ENCODE measurements around the gene CNNM2. TPM values are rescaled to one million over a fixed set of nuclear protein-coding genes. Genes with fewer than 3 reads are reported as not detected.
"Not testable (repeated sequence)": the region's sequence is repeated elsewhere in the genome, so short reads cannot be mapped to it uniquely, and the experiment has no call there.

Gene CNNM2
- total and polyA plus RNA-seq, 2 donors (not counting 1 experiment from before 2014, with no cell fraction given) = 6.6 to 21.6 TPM

GRCh38 chr10:102963756-102964025, 45.6 kb downstream of the CNNM2 start:
- no peak overlapping the region for H3K4me3 ChIP-seq (ENCODE audit: control extremely low read depth in 1 of 5, extremely low read depth in 1 of 5, insufficient read depth in 1 of 5, low read depth in 2 of 5, low read length in 4 of 5)
- no peak overlapping the region for H3K9ac ChIP-seq (ENCODE audit: low read length)
- POLR2A ChIA-PET = no interaction called here
- no peaks in the 10 kb centered on the region for H4K20me1 ChIP-seq (ENCODE audit: control insufficient read depth, insufficient read depth, low read length, poor library complexity, severe bottlenecking)
- H3K9me3 ChIP-seq (ENCODE audit: control extremely low read depth in 1 of 3, control insufficient read depth in 2 of 3, insufficient read depth in 1 of 3, low read length in 2 of 3) = no peaks in the 10 kb centered on the region
- no peak overlapping the region for H2AFZ ChIP-seq (ENCODE audit: insufficient read depth, low read depth, low read length, poor library complexity, severe bottlenecking)
- no peaks in the 10 kb centered on the region for H3K36me3 ChIP-seq (replicated peaks in 1 of 2; ENCODE audit: control extremely low read depth in 1 of 2, control insufficient read depth in 1 of 2, extremely low read depth in 1 of 2, insufficient read depth in 2 of 2, low read length in 1 of 2)
- CTCF ChIA-PET = no interaction called here
- no peaks in the 10 kb centered on the region for H3K79me2 ChIP-seq (ENCODE audit: control insufficient read depth, insufficient read depth, low read length)
- no peaks in the 10 kb centered on the region for H3K9me3 Mint-ChIP-seq (ENCODE audit: insufficient read depth)
- H3K4me2 ChIP-seq (replicated peaks; ENCODE audit: low read depth, low read length, poor library complexity, severe bottlenecking) = no peak overlapping the region
- no peak overlapping the region for H3K27ac ChIP-seq (ENCODE audit: low read length in 2 of 2)
- no peaks in the 10 kb centered on the region for H3K4me1 ChIP-seq (ENCODE audit: control insufficient read depth in 2 of 2, insufficient read depth in 2 of 2, low read length in 2 of 2)
- H3K27me3 ChIP-seq (replicated peaks in 1 of 4; ENCODE audit: control extremely low read depth in 1 of 4, control insufficient read depth in 3 of 4, insufficient read depth in 4 of 4, low read length in 3 of 4) = no peaks in the 10 kb centered on the region
- H3K4me3 Mint-ChIP-seq = no peak overlapping the region
- no CpG with 5 or more reads among the region's 2 CpGs for WGBS (ENCODE audit: insufficient coverage)
- no peaks in the 10 kb centered on the region for H3K4me1 Mint-ChIP-seq
- no peaks in the 10 kb centered on the region for H3K27me3 Mint-ChIP-seq
- H3K27ac Mint-ChIP-seq = no peak overlapping the region
- no peak for ATAC-seq (ENCODE audit: low read depth)
- TF ChIP-seq CTCF (IDR thresholded peaks at IDR 0.05) = no peak
- no peak for TF ChIP-seq EZH2 (IDR thresholded peaks at IDR 0.05; ENCODE audit: borderline replicate concordance, insufficient read depth, low read depth, low read length, poor library complexity, severe bottlenecking)
- intact Hi-C loops (cut with micrococcal nuclease) = no loop called here
- DNase-seq = no peak

GRCh38 chr10:102964064-102964463, 46.0 kb downstream of the CNNM2 start:
- POLR2A ChIA-PET; H3K4me3 ChIP-seq (ENCODE audit: control extremely low read depth in 1 of 5, extremely low read depth in 1 of 5, insufficient read depth in 1 of 5, low read depth in 2 of 5, low read length in 4 of 5); H3K9me3 ChIP-seq (ENCODE audit: control extremely low read depth in 1 of 3, control insufficient read depth in 2 of 3, insufficient read depth in 1 of 3, low read length in 2 of 3); H3K4me3 Mint-ChIP-seq; H3K27ac ChIP-seq (ENCODE audit: low read length in 2 of 2); H3K36me3 ChIP-seq (replicated peaks in 1 of 2; ENCODE audit: control extremely low read depth in 1 of 2, control insufficient read depth in 1 of 2, extremely low read depth in 1 of 2, insufficient read depth in 2 of 2, low read length in 1 of 2); H3K27ac Mint-ChIP-seq; H3K79me2 ChIP-seq (ENCODE audit: control insufficient read depth, insufficient read depth, low read length); H3K4me1 ChIP-seq (ENCODE audit: control insufficient read depth in 2 of 2, insufficient read depth in 2 of 2, low read length in 2 of 2); H4K20me1 ChIP-seq (ENCODE audit: control insufficient read depth, insufficient read depth, low read length, poor library complexity, severe bottlenecking); H2AFZ ChIP-seq (ENCODE audit: insufficient read depth, low read depth, low read length, poor library complexity, severe bottlenecking); CTCF ChIA-PET; DNase-seq; H3K27me3 ChIP-seq (replicated peaks in 1 of 4; ENCODE audit: control extremely low read depth in 1 of 4, control insufficient read depth in 3 of 4, insufficient read depth in 4 of 4, low read length in 3 of 4); H3K4me2 ChIP-seq (replicated peaks; ENCODE audit: low read depth, low read length, poor library complexity, severe bottlenecking); H3K9ac ChIP-seq (ENCODE audit: low read length); H3K27me3 Mint-ChIP-seq; H3K4me1 Mint-ChIP-seq; intact Hi-C loops (cut with micrococcal nuclease); ATAC-seq (ENCODE audit: low read depth); H3K9me3 Mint-ChIP-seq (ENCODE audit: insufficient read depth): not testable (repeated sequence)
- whole genome bisulfite sequencing (ENCODE audit: insufficient coverage) = no CpG with 5 or more reads among the region's 2 CpGs
